ENCODE results near the gene ADAM12. TPM values are rescaled to one million over a fixed set of nuclear protein-coding genes. Genes with fewer than 3 reads are reported as not detected.

Gene ADAM12
- total and polyA plus RNA-seq, 2 of the 13 experiments (the other 11 are each of a cell fraction or from before 2014, with no cell fraction given), result not detected

GRCh38 chr10:126084369-126084768 lies 303.9 kb downstream of the ADAM12 start:
- ATAC-seq, result no peak
- POLR2A ChIA-PET, result no interaction called here
- H3K27me3 ChIP-seq (ENCODE audit: control insufficient read depth in 1 of 2, insufficient read depth in 2 of 2, low read length in 2 of 2), result peaks cover 1 to 31% of the 10 kb centered on the region in 2 experiments; a peak in 4 of 5 replicates
- 0% methylated on average over 3 of the region's 4 CpGs for WGBS (ENCODE audit: low lambda C conversion rate)
- H4K20me1 ChIP-seq (ENCODE audit: insufficient read depth, low read length), result no peaks in the 10 kb centered on the region
- FAIRE-seq, result no peak
- H2AFZ ChIP-seq (ENCODE audit: low read length), result no peak overlapping the region
- intact Hi-C loops (cut with micrococcal nuclease; ENCODE audit: unreplicated experiment) (no loop called here), in situ Hi-C loops (cut with HindIII; ENCODE audit: extremely low pct_ligation_motif_present, low pct_unique_long_range_greater_than_20kb) (no loop called here)
- H3K9ac ChIP-seq (ENCODE audit: insufficient read depth, low read depth, low read length), result no peak overlapping the region
- no TSS peak for BruUV-seq (replicated peaks)
- H3K4me3 ChIP-seq (replicated peaks in 1 of 3; ENCODE audit: insufficient read depth in 1 of 3, low read depth in 2 of 3, low read length in 3 of 3), result no peak overlapping the region
- H3K4me1 ChIP-seq (ENCODE audit: insufficient read depth, low read length), result no peaks in the 10 kb centered on the region
- no peaks in the 10 kb centered on the region for H3K9me3 ChIP-seq (ENCODE audit: low read length)
- H3K79me2 ChIP-seq (ENCODE audit: insufficient read depth, low read length), result no peaks in the 10 kb centered on the region
- no peaks in the 10 kb centered on the region for H3K36me3 ChIP-seq (replicated peaks in 1 of 2; ENCODE audit: control insufficient read depth in 1 of 2, insufficient read depth in 2 of 2, low read length in 2 of 2)
- TF ChIP-seq MAFK (conservative IDR thresholded peaks at IDR 0.05 in 1 of 2, IDR thresholded peaks at IDR 0.05 in 1 of 2; ENCODE audit: low read length in 2 of 2) (peak; percentile 44 to 65; a peak in 2 of 4 replicates), RARG (CRISPR knock-in tag; IDR thresholded peaks at IDR 0.05; ENCODE audit: low read depth) (no peak), ETV5 (CRISPR knock-in tag; IDR thresholded peaks at IDR 0.05; ENCODE audit: borderline replicate concordance) (no peak), MIER3 (CRISPR knock-in tag; IDR thresholded peaks at IDR 0.05; ENCODE audit: borderline replicate concordance) (no peak), ZNF24 (IDR thresholded peaks at IDR 0.05) (no peak)
- H3K27ac ChIP-seq (ENCODE audit: extremely low read length, insufficient read depth, low read length), result no peak overlapping the region
- no peak overlapping the region for H3K4me2 ChIP-seq (ENCODE audit: low read depth, low read length)
- DNase-seq (ENCODE audit: low spot score), result no peak
- CTCF ChIA-PET (ENCODE audit: low intra/inter-chr PET ratio, low total read pairs), result no interaction called here

- Histone ChIP-seq H4K20me1 (ENCODE audit: insufficient read depth, low read length) (no peaks in the 10 kb centered on the region), H3K4me2 (ENCODE audit: low read depth, low read length) (no peak overlapping the region), H3K36me3 (replicated peaks in 1 of 2; ENCODE audit: control insufficient read depth in 1 of 2, insufficient read depth in 2 of 2, low read length in 2 of 2) (no peaks in the 10 kb centered on the region), H3K27me3 (ENCODE audit: control insufficient read depth in 1 of 2, insufficient read depth in 2 of 2, low read length in 2 of 2) (peaks cover under 1 to 32% of the 10 kb centered on the region in 2 experiments; a peak in 4 of 5 replicates), H3K4me3 (replicated peaks in 1 of 3; ENCODE audit: insufficient read depth in 1 of 3, low read depth in 2 of 3, low read length in 3 of 3) (no peak overlapping the region), H3K27ac (ENCODE audit: extremely low read length, insufficient read depth, low read length) (no peak overlapping the region), H3K9me3 (ENCODE audit: low read length) (no peaks in the 10 kb centered on the region), H3K4me1 (ENCODE audit: insufficient read depth, low read length) (no peaks in the 10 kb centered on the region), H3K9ac (ENCODE audit: insufficient read depth, low read depth, low read length) (no peak overlapping the region), H2AFZ (ENCODE audit: low read length) (no peak overlapping the region), H3K79me2 (ENCODE audit: insufficient read depth, low read length) (no peaks in the 10 kb centered on the region)
- no TSS peak for BruUV-seq (replicated peaks)
- 43% methylated on average over 1 of the region's 9 CpGs for WGBS (ENCODE audit: low lambda C conversion rate)
- DNase-seq (ENCODE audit: low spot score) (no peak), ATAC-seq (no peak), FAIRE-seq (no peak)
- ChIA-PET CTCF (ENCODE audit: low intra/inter-chr PET ratio, low total read pairs) (no interaction called here), POLR2A (no interaction called here)
- intact Hi-C loops (cut with micrococcal nuclease; ENCODE audit: unreplicated experiment) (no loop called here), in situ Hi-C loops (cut with HindIII; ENCODE audit: extremely low pct_ligation_motif_present, low pct_unique_long_range_greater_than_20kb) (no loop called here)
- no peak for TF ChIP-seq HHEX (CRISPR knock-in tag; IDR thresholded peaks at IDR 0.05)
- no peak for TF ChIP-seq CCAR2 (optimal IDR thresholded peaks at IDR 0.05; ENCODE audit: low read depth, low read length)
- no peak for TF ChIP-seq ATF1 (CRISPR knock-in tag; IDR thresholded peaks at IDR 0.05)
- no peak for TF ChIP-seq TGIF2 (CRISPR knock-in tag; IDR thresholded peaks at IDR 0.05)
- no peak for TF ChIP-seq MAZ (IDR thresholded peaks at IDR 0.05; ENCODE audit: borderline replicate concordance, low read depth, low read length)
- no peak for TF ChIP-seq MAZ (CRISPR knock-in tag; IDR thresholded peaks at IDR 0.05; ENCODE audit: low read depth)
- TF ChIP-seq HNF1B (CRISPR knock-in tag; IDR thresholded peaks at IDR 0.05), result no peak
- TF ChIP-seq KAT8 (CRISPR knock-in tag; IDR thresholded peaks at IDR 0.05), result no peak
- TF ChIP-seq HNF4A (CRISPR knock-in tag; IDR thresholded peaks at IDR 0.05), result no peak
- no peak for TF ChIP-seq ZNF10 (CRISPR knock-in tag; IDR thresholded peaks at IDR 0.05; ENCODE audit: borderline replicate concordance, low read depth)
- TF ChIP-seq NR1H2 (CRISPR knock-in tag; IDR thresholded peaks at IDR 0.05; ENCODE audit: borderline replicate concordance, low read depth), result no peak
- TF ChIP-seq CEBPZ (IDR thresholded peaks at IDR 0.05; ENCODE audit: low read length), result no peak
Measured at GRCh38 chr10:126083009-126083408, 305.3 kb downstream of the ADAM12 start.
